ENCODE results near the gene METTL2B. TPM values are rescaled to one million over a fixed set of nuclear protein-coding genes. Genes with fewer than 3 reads are reported as not detected.
"Not testable (repeated sequence)": the region's sequence is repeated elsewhere in the genome, so short reads cannot be mapped to it uniquely, and the experiment has no call there.

The METTL2B gene
- total RNA-seq, 4 donors from 2014 or later: 21.2 to 26.4 (median 22.7) TPM

DNA sequence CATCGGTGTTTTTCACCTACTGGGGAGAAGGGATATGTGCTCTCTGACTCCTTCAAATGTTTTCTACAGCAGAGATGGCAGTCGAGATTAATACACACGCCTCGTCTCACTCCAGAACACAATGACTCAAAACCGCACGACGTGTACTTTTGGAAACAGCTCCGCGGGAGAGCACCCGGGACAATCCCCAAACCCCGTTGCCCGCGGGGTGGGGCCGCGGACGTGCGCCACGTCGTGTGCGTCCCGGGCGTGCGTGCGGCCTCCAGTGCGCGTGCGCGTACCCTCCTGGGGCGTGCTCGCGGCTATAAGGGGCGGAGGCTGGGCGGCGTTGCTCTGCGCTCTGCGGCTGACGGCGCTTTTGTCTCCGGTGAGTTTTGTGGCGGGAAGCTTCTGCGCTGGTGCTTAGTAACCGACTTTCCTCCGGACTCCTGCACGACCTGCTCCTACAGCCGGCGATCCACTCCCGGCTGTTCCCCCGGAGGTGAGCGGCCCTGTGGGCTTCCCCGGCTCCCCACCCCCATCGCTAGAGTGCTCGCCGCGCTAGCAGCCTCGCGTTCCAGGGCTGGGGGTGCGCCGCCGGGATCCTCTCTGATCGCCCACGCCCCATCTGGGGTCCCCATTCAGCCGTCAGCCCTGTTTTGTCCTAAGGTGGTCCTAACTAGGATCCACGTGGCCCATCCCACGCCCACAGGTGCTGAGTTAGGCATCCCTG lies 20.8 kb upstream of the METTL2B start, which contains the start of gene HILPDA:
TSS of gene HILPDA (plus strand) at position 336 of the 712 bp plus-strand sequence. CDS start 1,391 bp downstream, outside the sequence.
- 2% methylated on average over 7 of the region's 64 CpGs for WGBS
- no peaks in the 10 kb centered on the region for H3K9me3 ChIP-seq
- peak; percentile 94 to 96 for DNase-seq (ENCODE audit: low spot score in 2 of 2)
- H3K36me3 ChIP-seq: no peaks in the 10 kb centered on the region
- TF ChIP-seq POLR2AphosphoS5 (IDR thresholded peaks at IDR 0.05) (peak in 2 of 3 donors; percentile 71 to 79), EP300 (IDR thresholded peaks at IDR 0.05) (no peak), POLR2A (IDR thresholded peaks at IDR 0.05) (peak; percentile 15 to 75)
- H3K27ac ChIP-seq: peak within 1 kb of the TSS; percentile 96
- peak within 1 kb of the TSS; percentile 93 for H3K4me3 ChIP-seq
- H3K4me1 ChIP-seq: peaks cover 68% of the 10 kb centered on the region
- no peaks in the 10 kb centered on the region for H3K27me3 ChIP-seq

DNA sequence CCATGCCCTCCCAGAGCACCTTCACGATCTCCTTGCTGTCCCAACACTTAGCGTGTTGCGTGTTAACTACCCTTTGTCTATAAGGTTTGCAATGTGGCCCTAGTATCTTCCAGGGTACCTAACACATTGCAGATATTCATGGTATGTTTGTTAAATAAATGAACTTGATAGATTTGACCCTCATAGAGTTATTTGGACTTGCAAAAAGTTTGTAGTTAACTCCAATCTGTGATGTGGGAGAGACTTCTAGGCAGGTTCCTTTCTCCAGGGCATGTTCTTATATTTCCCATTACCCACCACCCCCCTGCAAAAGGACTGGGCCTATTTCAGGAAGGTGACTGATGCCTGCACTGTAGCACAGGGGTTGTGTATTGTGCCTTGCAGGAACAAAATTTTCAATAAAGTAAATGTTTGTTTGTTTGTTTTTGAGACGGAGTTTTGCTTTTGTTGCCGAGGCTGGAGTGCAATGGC lies 20.3 kb upstream of the METTL2B start:
- H3K4me1 ChIP-seq: peaks cover 68% of the 10 kb centered on the region
- TF ChIP-seq POLR2A (IDR thresholded peaks at IDR 0.05) (no peak), POLR2AphosphoS5 (IDR thresholded peaks at IDR 0.05) (no peak)
- TF ChIP-seq, protein P1, sequence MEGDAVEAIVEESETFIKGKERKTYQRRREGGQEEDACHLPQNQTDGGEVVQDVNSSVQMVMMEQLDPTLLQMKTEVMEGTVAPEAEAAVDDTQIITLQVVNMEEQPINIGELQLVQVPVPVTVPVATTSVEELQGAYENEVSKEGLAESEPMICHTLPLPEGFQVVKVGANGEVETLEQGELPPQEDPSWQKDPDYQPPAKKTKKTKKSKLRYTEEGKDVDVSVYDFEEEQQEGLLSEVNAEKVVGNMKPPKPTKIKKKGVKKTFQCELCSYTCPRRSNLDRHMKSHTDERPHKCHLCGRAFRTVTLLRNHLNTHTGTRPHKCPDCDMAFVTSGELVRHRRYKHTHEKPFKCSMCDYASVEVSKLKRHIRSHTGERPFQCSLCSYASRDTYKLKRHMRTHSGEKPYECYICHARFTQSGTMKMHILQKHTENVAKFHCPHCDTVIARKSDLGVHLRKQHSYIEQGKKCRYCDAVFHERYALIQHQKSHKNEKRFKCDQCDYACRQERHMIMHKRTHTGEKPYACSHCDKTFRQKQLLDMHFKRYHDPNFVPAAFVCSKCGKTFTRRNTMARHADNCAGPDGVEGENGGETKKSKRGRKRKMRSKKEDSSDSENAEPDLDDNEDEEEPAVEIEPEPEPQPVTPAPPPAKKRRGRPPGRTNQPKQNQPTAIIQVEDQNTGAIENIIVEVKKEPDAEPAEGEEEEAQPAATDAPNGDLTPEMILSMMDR (IDR thresholded peaks at IDR 0.05): no peak
- H3K4me3 ChIP-seq: peak overlapping the region; percentile 93
- H3K36me3 ChIP-seq: no peaks in the 10 kb centered on the region
- H3K27ac ChIP-seq: peak overlapping the region; percentile 96
- no peak for DNase-seq (ENCODE audit: low spot score in 2 of 2)
- WGBS: 6% methylated on average over 5 of the region's 5 CpGs
- no peaks in the 10 kb centered on the region for H3K27me3 ChIP-seq
- H3K9me3 ChIP-seq: no peaks in the 10 kb centered on the region

DNA sequence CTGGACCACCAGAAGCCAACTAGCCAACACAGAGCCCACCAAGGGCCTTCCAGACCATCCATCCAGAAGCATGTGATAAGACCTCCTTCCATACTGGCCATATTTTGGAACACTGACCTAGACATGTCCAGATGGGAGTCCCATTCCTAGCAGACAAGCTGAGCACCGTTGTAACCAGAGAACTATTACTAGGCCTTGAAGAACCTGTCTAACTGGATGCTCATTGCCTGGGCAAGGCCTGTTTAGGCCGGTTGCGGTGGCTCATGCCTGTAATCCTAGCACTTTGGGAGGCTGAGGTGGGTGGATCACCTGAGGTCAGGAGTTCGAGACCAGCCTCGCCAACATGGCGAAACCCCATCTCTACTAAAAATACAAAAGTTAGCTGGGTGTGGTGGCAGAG lies 19.2 kb upstream of the METTL2B start:
- H3K9me3 ChIP-seq; DNase-seq (ENCODE audit: low spot score in 2 of 2); H3K27me3 ChIP-seq; H3K36me3 ChIP-seq: not testable (repeated sequence)
- H3K4me3 ChIP-seq: peak overlapping the region; percentile 93
- peak overlapping the region; percentile 14 for H3K27ac ChIP-seq
- WGBS: 92% methylated on average over 3 of the region's 6 CpGs
- peak in 1 of 3 donors; percentile 45 for TF ChIP-seq POLR2AphosphoS5 (IDR thresholded peaks at IDR 0.05)
- H3K4me1 ChIP-seq: peaks cover 68% of the 10 kb centered on the region

DNA sequence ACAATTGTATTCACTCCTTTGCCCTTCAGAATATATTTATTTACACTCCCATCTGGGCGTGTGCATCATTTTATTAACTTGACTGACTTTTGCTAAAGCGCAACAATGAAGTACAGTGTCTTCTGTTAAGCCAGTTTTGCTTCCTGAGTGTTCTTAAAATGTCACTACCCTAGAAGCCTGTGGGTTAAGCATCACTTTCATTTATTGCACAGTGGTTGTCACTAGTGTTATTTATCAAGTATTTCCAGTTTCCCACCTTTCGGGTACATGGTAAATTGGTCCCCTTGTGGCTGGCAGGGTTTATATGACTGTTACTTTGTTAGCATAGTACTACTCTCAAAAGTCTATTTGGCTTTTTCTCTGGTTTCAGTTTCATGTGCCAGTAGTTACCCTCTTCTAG lies 17.6 kb upstream of the METTL2B start:
- H3K27me3 ChIP-seq: no peaks in the 10 kb centered on the region
- TF ChIP-seq POLR2A (IDR thresholded peaks at IDR 0.05): no peak
- TF ChIP-seq EP300 (IDR thresholded peaks at IDR 0.05): no peak
- TF ChIP-seq, protein P1 (IDR thresholded peaks at IDR 0.05): no peak
- TF ChIP-seq POLR2AphosphoS5 (IDR thresholded peaks at IDR 0.05): no peak
- H3K4me3 ChIP-seq: no peak overlapping the region
- no peak for DNase-seq (ENCODE audit: low spot score in 2 of 2)
- H3K9me3 ChIP-seq: no peaks in the 10 kb centered on the region
- WGBS: 45% methylated on average over 3 of the region's 3 CpGs
- no peaks in the 10 kb centered on the region for H3K36me3 ChIP-seq
- H3K4me1 ChIP-seq: peaks cover 60% of the 10 kb centered on the region
- H3K27ac ChIP-seq: no peak overlapping the region

DNA sequence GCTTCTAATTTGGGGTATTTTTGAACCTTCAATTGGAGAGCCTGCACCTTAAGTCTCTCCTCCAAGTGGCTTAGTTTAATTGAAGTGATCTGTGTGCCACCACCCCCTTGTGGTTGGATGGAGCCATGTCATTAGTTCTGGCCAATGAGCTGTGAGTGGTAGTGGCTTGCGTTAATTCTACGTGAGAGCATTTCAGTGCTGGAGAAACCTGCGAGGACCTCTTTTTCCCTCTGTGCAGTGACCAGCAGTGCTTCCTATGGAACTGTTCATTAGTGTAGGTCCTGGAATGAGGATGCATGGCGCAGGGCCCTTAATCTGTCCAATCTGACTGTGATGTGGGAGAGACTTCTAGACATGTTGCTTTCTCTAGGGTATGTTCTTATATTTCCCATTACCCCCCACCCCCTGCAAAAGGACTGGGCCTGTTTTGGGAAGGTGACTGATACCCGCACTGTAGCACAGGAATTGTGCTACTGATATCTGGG lies 17.1 kb upstream of the METTL2B start:
- no peak overlapping the region for H3K4me3 ChIP-seq
- TF ChIP-seq, protein P1 (IDR thresholded peaks at IDR 0.05): peak; percentile 65 to 74
- TF ChIP-seq POLR2A (IDR thresholded peaks at IDR 0.05) (no peak), EP300 (IDR thresholded peaks at IDR 0.05) (no peak), POLR2AphosphoS5 (IDR thresholded peaks at IDR 0.05) (no peak)
- 26% methylated on average over 5 of the region's 5 CpGs for WGBS
- no peak for DNase-seq (ENCODE audit: low spot score in 2 of 2)
- peaks cover 55% of the 10 kb centered on the region for H3K4me1 ChIP-seq
- no peak overlapping the region for H3K27ac ChIP-seq
- no peaks in the 10 kb centered on the region for H3K9me3 ChIP-seq
- H3K27me3 ChIP-seq: no peaks in the 10 kb centered on the region
- no peaks in the 10 kb centered on the region for H3K36me3 ChIP-seq

DNA sequence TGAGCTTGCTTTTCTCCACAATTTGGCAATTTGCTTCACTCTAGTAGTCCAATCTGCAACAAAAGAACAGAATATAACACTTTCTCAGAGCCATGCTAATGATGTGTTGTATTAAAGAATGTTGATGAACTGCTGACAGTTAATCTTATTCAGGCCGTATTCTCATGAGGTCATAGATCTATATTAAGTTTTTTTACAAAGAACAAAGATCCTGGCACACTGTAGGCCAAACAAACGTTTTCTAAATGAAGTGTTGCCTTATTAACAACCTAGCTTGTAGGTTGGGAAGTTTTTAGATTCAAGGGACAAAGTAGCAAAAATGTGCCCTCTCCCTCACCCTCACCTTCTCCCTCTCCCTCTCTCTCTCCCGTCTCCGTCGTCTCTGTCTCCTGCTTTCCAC lies 14.1 kb upstream of the METTL2B start:
- Histone ChIP-seq H3K9me3 (no peaks in the 10 kb centered on the region), H3K27ac (no peak overlapping the region), H3K4me3 (no peak overlapping the region), H3K4me1 (peaks cover 27% of the 10 kb centered on the region), H3K36me3 (no peaks in the 10 kb centered on the region), H3K27me3 (no peaks in the 10 kb centered on the region)
- no peak for DNase-seq (ENCODE audit: low spot score in 2 of 2)
- TF ChIP-seq, protein P1 (IDR thresholded peaks at IDR 0.05): no peak
- TF ChIP-seq POLR2AphosphoS5 (IDR thresholded peaks at IDR 0.05): no peak
- no peak for TF ChIP-seq POLR2A (IDR thresholded peaks at IDR 0.05)
- TF ChIP-seq EP300 (IDR thresholded peaks at IDR 0.05): no peak
- WGBS: 79% methylated on average over 5 of the region's 5 CpGs

DNA sequence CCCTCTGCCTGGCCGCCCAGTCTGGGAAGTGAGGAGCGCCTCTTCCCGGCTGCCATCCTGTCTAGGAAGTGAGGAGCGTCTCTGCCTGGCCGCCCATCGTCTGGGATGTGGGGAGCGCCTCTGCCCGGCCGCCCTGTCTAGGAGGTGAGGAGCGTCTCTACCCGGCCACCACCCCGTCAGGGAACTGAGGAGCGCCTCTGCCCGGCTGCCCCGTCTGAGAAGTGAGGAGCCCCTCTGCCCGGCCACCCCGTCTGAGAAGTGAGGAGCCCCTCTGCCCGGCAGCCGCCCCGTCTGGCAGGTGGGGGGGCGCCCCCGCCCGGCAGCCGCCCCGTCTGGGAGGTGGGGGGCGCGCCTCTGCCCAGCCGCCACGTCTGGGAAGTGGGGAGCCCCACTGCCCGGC lies 13.2 kb upstream of the METTL2B start:
- WGBS: 80% methylated on average over 3 of the region's 30 CpGs
- not testable (repeated sequence) for H3K36me3 ChIP-seq; DNase-seq (ENCODE audit: low spot score in 2 of 2); H3K27me3 ChIP-seq; H3K27ac ChIP-seq; H3K4me3 ChIP-seq; H3K9me3 ChIP-seq
- peaks cover 18% of the 10 kb centered on the region for H3K4me1 ChIP-seq

DNA sequence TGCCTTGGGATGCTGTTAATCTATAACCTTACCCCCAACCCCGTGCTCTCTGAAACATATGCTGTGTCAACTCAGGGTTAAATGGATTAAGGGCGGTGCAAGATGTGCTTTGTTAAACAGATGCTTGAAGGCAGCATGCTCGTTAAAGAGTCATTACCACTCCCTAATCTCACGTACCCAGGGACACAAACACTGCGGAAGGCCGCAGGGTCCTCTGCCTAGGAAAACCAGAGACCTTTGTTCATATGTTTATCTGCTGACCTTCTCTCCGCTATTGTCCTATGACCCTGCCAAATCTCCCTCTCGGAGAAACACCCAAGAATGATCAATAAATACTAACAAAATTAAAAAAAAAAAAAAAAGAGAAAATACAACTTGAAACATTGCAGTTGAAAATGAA lies 12.6 kb upstream of the METTL2B start:
- WGBS: 84% methylated on average over 8 of the region's 8 CpGs
- not testable (repeated sequence) for H3K27me3 ChIP-seq; H3K27ac ChIP-seq; DNase-seq (ENCODE audit: low spot score in 2 of 2); H3K36me3 ChIP-seq; H3K4me3 ChIP-seq; H3K9me3 ChIP-seq
- peaks cover 12% of the 10 kb centered on the region for H3K4me1 ChIP-seq

DNA sequence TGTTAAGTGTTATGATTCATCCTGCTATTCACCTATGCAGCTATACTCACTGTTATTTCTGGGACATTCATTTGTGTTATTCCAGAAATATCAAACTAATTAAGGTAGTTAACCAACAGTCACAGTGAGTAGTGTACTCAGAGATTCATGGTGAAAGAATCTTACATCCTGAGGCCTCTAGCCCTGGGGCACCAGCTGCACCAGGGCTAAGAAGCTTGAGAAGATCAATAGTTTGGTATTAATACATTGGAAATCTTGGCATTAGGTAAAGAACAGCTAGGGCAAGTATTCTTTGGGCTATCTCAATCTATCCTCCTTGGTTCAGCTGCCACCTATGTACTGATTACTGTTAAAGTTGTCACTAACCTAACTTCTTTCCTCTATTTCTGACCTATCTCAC lies 9.7 kb upstream of the METTL2B start:
- not testable (repeated sequence) for H3K9me3 ChIP-seq; H3K36me3 ChIP-seq; DNase-seq (ENCODE audit: low spot score in 2 of 2); H3K4me3 ChIP-seq; H3K27me3 ChIP-seq; H3K4me1 ChIP-seq; H3K27ac ChIP-seq

Measured in suprapubic skin (tissue), 4 donors.